HepG2 (cell line): ENCODE data around the gene SMIM34. TPM values are rescaled to one million over a fixed set of nuclear protein-coding genes. Genes with fewer than 3 reads are reported as not detected.
"Not testable (repeated sequence)": the region's sequence is repeated elsewhere in the genome, so short reads cannot be mapped to it uniquely, and the experiment has no call there.

Experiments
- ATAC-seq: fragments of 200-7000 bp; cut with Tn5 transposase; 3 replicates; pipeline ENCODE4 v1.9.1; 2020; ENCODE audit warnings: mild to moderate bottlenecking, moderate library complexity
- Bru-seq: library from RNA; stranded (reverse); fragments of 400-500 nt; gene quantifications from one replicate; lab custom pipeline; 2021; lab: Mats Ljungman, UMichigan
- BruChase-seq, 2 experiments: library from RNA; stranded (reverse); fragments of 400-500 nt; gene quantifications; one replicate each; lab custom pipeline; 2021; lab: Mats Ljungman, UMichigan
- BruUV-seq: library from RNA; stranded (reverse); fragments of 400-500 nt; replicated peaks from 2 replicates; lab custom pipeline; 2021; lab: Mats Ljungman, UMichigan
- CTCF ChIA-PET: fragments of 300-600 bp; formaldehyde crosslinking; extraction: SDS; loops from one replicate; lab custom pipeline; 2021; ENCODE audit warnings: low total read pairs, inconsistent platforms, low intra/inter-chr PET ratio; lab: Yijun Ruan, JAX
- POLR2A ChIA-PET: fragments of 350-600 bp; sonication (Branson Sonifier 250); formaldehyde crosslinking; loops from one replicate; lab custom pipeline; 2020; ENCODE audit warnings: antibody characterized with exemption, inconsistent platforms; lab: Yijun Ruan, JAX
- DNase-seq: peaks from one replicate; pipeline ENCODE4 v3.0.0-alpha.2; 2015; ENCODE audit warnings: low spot score
- FAIRE-seq: peaks from 3 replicates; lab custom pipeline; 2011; peaks lifted over from hg19 to GRCh38; lab: Jason Lieb, UNC
- H2AFZ ChIP-seq: one replicate; pipeline ENCODE4 v1.6.1; 2011; ENCODE audit warnings: low read length, inconsistent platforms
- H3K27ac ChIP-seq: fragments of 300-600 bp; 3 replicates; pipeline ENCODE4 v1.8.0; 2011; ENCODE audit warnings: mixed run types, mild to moderate bottlenecking, mixed read lengths, low read length, inconsistent platforms; ENCODE audit not compliant: insufficient read depth; ENCODE audit errors: extremely low read length
- H3K27me3 ChIP-seq, 2 experiments: fragments of 200-600 bp in 1 of 2; 2 replicates in 1 of 2; 3 replicates in 1 of 2; pipeline versions ENCODE4 v1.6.0 to v1.8.0; 2011; ENCODE audit warnings: low read length in 2 of 2, mild to moderate bottlenecking in 2 of 2, moderate library complexity in 2 of 2, inconsistent platforms in 1 of 2; ENCODE audit not compliant: insufficient read depth in 2 of 2, control insufficient read depth in 1 of 2
- H3K36me3 ChIP-seq, 2 experiments: fragments of 200-600 bp in 1 of 2; replicated peaks in 1 of 2; 2 replicates in 1 of 2; 3 replicates in 1 of 2; pipeline versions ENCODE4 v1.5.1 to v1.8.0; 2011; ENCODE audit warnings: low read length in 2 of 2, inconsistent platforms in 1 of 2; ENCODE audit not compliant: insufficient read depth in 2 of 2, control insufficient read depth in 1 of 2
- H3K4me1 ChIP-seq: 2 replicates; pipeline ENCODE4 v1.5.1; 2012; ENCODE audit warnings: low read length, inconsistent platforms; ENCODE audit not compliant: insufficient read depth
- H3K4me2 ChIP-seq: 2 replicates; pipeline ENCODE4 v1.6.0; 2011; ENCODE audit warnings: low read depth, low read length, inconsistent platforms
- H3K4me3 ChIP-seq, 3 experiments: fragments of 200-600 bp in 1 of 3; sonication (generic), shearing (Covaris generic) in 1 of 3; replicated peaks in 1 of 3; 2 replicates each; pipeline ENCODE4 v1.5.1; 2011 to 2016; ENCODE audit warnings: low read length in 3 of 3, inconsistent platforms in 2 of 3, low read depth in 2 of 3, mild to moderate bottlenecking in 2 of 3, control low read depth in 1 of 3, mixed read lengths in 1 of 3; ENCODE audit not compliant: insufficient read depth in 1 of 3
- H3K79me2 ChIP-seq: one replicate; pipeline ENCODE4 v1.6.1; 2011; ENCODE audit warnings: low read length, inconsistent platforms; ENCODE audit not compliant: insufficient read depth
- H3K9ac ChIP-seq: 2 replicates; pipeline ENCODE4 v1.6.0; 2011; ENCODE audit warnings: mild to moderate bottlenecking, low read depth, low read length, inconsistent platforms; ENCODE audit not compliant: insufficient read depth
- H3K9me3 ChIP-seq: 2 replicates; pipeline ENCODE4 v1.5.1; 2012; ENCODE audit warnings: mild to moderate bottlenecking, low read length
- H4K20me1 ChIP-seq: 2 replicates; pipeline ENCODE4 v1.6.0; 2011; ENCODE audit warnings: inconsistent platforms, mild to moderate bottlenecking, low read length, moderate library complexity; ENCODE audit not compliant: insufficient read depth
- WGBS: methylation state at CpG from one replicate; pipeline ENCODE4 v1.1.6; 2017; ENCODE audit warnings: low lambda C conversion rate; 5-methylcytosine and 5-hydroxymethylcytosine counted together
- in situ Hi-C: cut with HindIII; loops from 2 replicates; pipeline ENCODE4 v1.10.0; 2017; ENCODE audit warnings: low pct_unique_long_range_greater_than_20kb; ENCODE audit not compliant: extremely low pct_ligation_motif_present
- intact Hi-C: fragments of 100-400 bp; cut with micrococcal nuclease; formaldehyde crosslinking; loops from one replicate; pipeline ENCODE4 v1.10.0; 2022; ENCODE audit not compliant: unreplicated experiment
- long read RNA-seq, 2 experiments: library from RNA in 1 of 2; library from polyadenylated mRNA in 1 of 2; stranded (forward) in 1 of 2; unstranded in 1 of 2; transcript quantifications; one replicate each; pipeline ENCODE4 v2.0.0, GENCODE V29; 2019 to 2022
- polyA minus RNA-seq, 3 experiments: library from RNA; depleted of rRNA, polyadenylated mRNA; stranded (reverse); fragments of >200 nt; gene quantifications; 2 replicates each; pipeline ENCODE4 v1.2.3, GENCODE V29; 2011; ENCODE audit warnings: low replicate concordance in 1 of 3
- polyA plus RNA-seq, 8 experiments: library from polyadenylated mRNA; depleted of rRNA in 3 of 8; stranded (reverse) in 7 of 8; unstranded in 1 of 8; fragments of >200 nt; fragmentation: Illumina TruSeq in 4 of 8; extraction: Trizol in 4 of 8; gene quantifications; 2 replicates each; pipeline versions ENCODE4 v1.2.1 to v1.2.3, GENCODE V29; 2011 to 2016; ENCODE audit warnings: low read depth in 4 of 8, missing spikeins in 1 of 8, mixed read lengths in 1 of 8; ENCODE audit not compliant: insufficient read depth in 1 of 8
- total RNA-seq, 5 experiments: library from RNA; depleted of rRNA; stranded (reverse); fragments of >200 nt; fragmentation: Illumina TruSeq; extraction: Trizol; gene quantifications; 2 replicates each; pipeline ENCODE4 v1.2.3, GENCODE V29; 2016; ENCODE audit warnings: low read depth in 1 of 5

Gene SMIM34, protein sequence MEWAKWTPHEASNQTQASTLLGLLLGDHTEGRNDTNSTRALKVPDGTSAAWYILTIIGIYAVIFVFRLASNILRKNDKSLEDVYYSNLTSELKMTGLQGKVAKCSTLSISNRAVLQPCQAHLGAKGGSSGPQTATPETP
- total RNA-seq (2016; rRNA removed; fragmentation: Illumina TruSeq; extraction: Trizol), result not detected in 2 replicates
- total RNA-seq (2016; cell fraction: cytosol; rRNA removed; fragmentation: Illumina TruSeq; extraction: Trizol; ENCODE audit: low read depth), result not detected in 2 replicates
- total RNA-seq (2016; cell fraction: insoluble cytoplasmic fraction; rRNA removed; fragmentation: Illumina TruSeq; extraction: Trizol), result not detected in 2 replicates
- not detected in 2 replicates for total RNA-seq (2016; cell fraction: membrane; rRNA removed; fragmentation: Illumina TruSeq; extraction: Trizol)
- not detected in 2 replicates for total RNA-seq (2016; cell fraction: nucleus; rRNA removed; fragmentation: Illumina TruSeq; extraction: Trizol)
- polyA plus RNA-seq (2011; rRNA removed), result not detected in 2 replicates
- polyA plus RNA-seq (2011; cell fraction: cytosol; rRNA removed), result not detected in 2 replicates
- not detected in 2 replicates for polyA plus RNA-seq (2011; cell fraction: nucleus; rRNA removed)
- polyA plus RNA-seq (2012), result not detected in 2 replicates
- polyA plus RNA-seq (2016; cell fraction: cytosol; fragmentation: Illumina TruSeq; extraction: Trizol; ENCODE audit: low read depth), result not detected in 2 replicates
- not detected in 2 replicates for polyA plus RNA-seq (2016; cell fraction: insoluble cytoplasmic fraction; fragmentation: Illumina TruSeq; extraction: Trizol; ENCODE audit: low read depth)
- polyA plus RNA-seq (2016; cell fraction: membrane; fragmentation: Illumina TruSeq; extraction: Trizol; ENCODE audit: low read depth), result not detected in 2 replicates
- not detected in 2 replicates for polyA plus RNA-seq (2016; cell fraction: nucleus; fragmentation: Illumina TruSeq; extraction: Trizol; ENCODE audit: insufficient read depth, low read depth)
- not detected in 2 replicates for polyA minus RNA-seq (2011; rRNA and poly(A)+ RNA removed; ENCODE audit: low replicate concordance)
- polyA minus RNA-seq (2011; cell fraction: cytosol; rRNA and poly(A)+ RNA removed), result not detected in 2 replicates
- polyA minus RNA-seq (2011; cell fraction: nucleus; rRNA and poly(A)+ RNA removed), result not detected in 2 replicates
- not detected for Bru-seq, nascent RNA
- not detected for BruChase-seq, experiment 1, labeled RNA remaining after a 6-hour chase
- BruChase-seq, experiment 2, labeled RNA remaining after a 2-hour chase, result not detected
- long read RNA-seq, experiment 1, result 0 reads
- long read RNA-seq, experiment 2, result 0 reads

DNA sequence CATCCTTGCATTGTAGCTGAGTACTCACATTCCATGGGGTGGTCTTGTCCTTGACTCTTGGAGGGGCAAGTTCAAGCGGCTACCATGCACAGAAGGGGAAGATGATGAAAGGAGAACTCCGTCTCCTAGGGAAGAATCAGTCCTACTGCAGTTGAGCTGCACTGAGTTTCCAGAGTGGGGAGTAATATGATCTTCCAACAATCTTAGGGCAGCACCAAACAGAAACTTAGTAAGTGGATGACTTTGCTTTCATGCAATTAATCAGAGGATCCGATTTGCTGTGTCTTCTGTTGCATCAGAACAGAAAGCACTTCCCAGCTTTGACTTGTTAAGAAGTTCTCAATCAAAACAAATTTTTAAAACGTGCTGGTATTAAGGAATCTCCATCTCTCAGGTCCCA lies at the start of gene SMIM34:
SMIM34 (minus strand) TSS at position 147 of the 400 bp plus-strand sequence; CDS start at position 35, 112 bp downstream.
- H3K79me2 ChIP-seq, H2AFZ ChIP-seq, BruUV-seq, H3K9me3 ChIP-seq, POLR2A ChIA-PET, H3K27me3 ChIP-seq, intact Hi-C loops, H3K4me3 ChIP-seq, H3K4me2 ChIP-seq, ATAC-seq, in situ Hi-C loops, H3K4me1 ChIP-seq, CTCF ChIA-PET, H3K36me3 ChIP-seq, FAIRE-seq, H4K20me1 ChIP-seq, H3K27ac ChIP-seq, DNase-seq, H3K9ac ChIP-seq: not testable (repeated sequence)
- no CpG with 5 or more reads among the region's 4 CpGs for WGBS

DNA sequence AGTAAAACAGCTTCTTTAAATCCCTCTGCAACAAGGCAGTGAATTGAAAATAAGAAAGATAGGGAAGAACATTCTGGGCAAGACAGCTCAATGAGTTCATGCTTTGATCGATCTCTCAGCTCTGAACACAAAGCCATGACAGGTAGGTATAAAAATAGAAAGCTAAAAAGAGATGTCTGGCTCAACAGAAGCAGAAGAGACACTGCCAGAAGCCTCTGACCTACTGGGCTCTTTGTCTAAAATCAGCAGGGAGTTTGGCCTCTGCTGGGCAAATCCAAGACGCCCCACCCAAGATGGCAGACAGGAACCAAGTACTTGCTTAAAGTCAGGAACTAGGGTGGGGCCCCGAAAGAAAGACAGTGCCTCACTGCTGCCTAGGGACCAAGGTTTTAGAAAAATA lies 43.6 kb upstream of the SMIM34 start:
- H3K4me1 ChIP-seq, H3K27me3 ChIP-seq, H4K20me1 ChIP-seq, ATAC-seq, POLR2A ChIA-PET, FAIRE-seq, H3K9me3 ChIP-seq, BruUV-seq, DNase-seq, H3K27ac ChIP-seq, H3K79me2 ChIP-seq, H3K4me2 ChIP-seq, H3K9ac ChIP-seq, H2AFZ ChIP-seq, H3K4me3 ChIP-seq, H3K36me3 ChIP-seq, CTCF ChIA-PET, intact Hi-C loops, in situ Hi-C loops: not testable (repeated sequence)
- WGBS, result no CpG with 5 or more reads among the region's 3 CpGs

DNA sequence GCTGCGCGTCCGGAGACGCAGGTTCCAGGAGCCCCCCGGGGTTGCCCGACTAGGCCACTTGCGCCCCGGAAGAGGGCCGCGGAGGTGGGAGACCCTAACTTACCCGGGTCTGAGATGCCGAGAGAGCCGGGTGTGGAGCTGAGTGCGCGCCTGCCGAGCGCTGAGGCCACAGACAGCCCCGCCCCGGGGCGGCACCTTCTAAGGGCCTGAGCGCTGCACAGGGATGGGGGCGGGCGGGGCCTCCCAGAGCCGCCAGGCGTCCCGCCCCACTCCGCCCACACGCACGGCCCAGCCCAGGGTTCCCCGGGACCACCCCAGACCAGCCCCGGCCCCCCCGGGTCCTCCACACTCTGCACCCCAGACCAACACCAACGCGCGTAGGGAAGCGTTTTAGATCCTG lies 35.7 kb upstream of the SMIM34 start:
- H3K79me2 ChIP-seq, H3K36me3 ChIP-seq, H3K4me2 ChIP-seq, H3K4me3 ChIP-seq, H3K27ac ChIP-seq, H3K27me3 ChIP-seq, H3K9ac ChIP-seq, POLR2A ChIA-PET, intact Hi-C loops, H3K9me3 ChIP-seq, DNase-seq, H3K4me1 ChIP-seq, H4K20me1 ChIP-seq, FAIRE-seq, in situ Hi-C loops, BruUV-seq, H2AFZ ChIP-seq, CTCF ChIA-PET: not testable (repeated sequence)
- peak; percentile 83 for ATAC-seq
- WGBS, result no CpG with 5 or more reads among the region's 36 CpGs
